Loucy (cell line): ENCODE results near the gene MCEMP1.

Experiments
- CTCF ChIP-seq: fragments of 200-600 bp; sonication (generic); conservative IDR thresholded peaks from 2 replicates; pipeline ENCODE4 v1.5.1; 2014; ENCODE audit warnings: mild to moderate bottlenecking, antibody characterized with exemption, low read length
- EZH2phosphoT487 ChIP-seq: fragments of 200-600 bp; IDR thresholded peaks from 2 replicates; pipeline ENCODE4 v1.6.1; 2018; ENCODE audit warnings: antibody characterized with exemption, mild to moderate bottlenecking, moderate library complexity, borderline replicate concordance

- no peak for TF ChIP-seq CTCF
- no peak for TF ChIP-seq EZH2phosphoT487
Observed at GRCh38 chr19:7632340-7633203, 44.3 kb upstream of the MCEMP1 start.
